Right lobe of liver (tissue), 6 donors: ENCODE measurements around the gene SH3RF3. TPM values are rescaled to one million over a fixed set of nuclear protein-coding genes. Genes with fewer than 3 reads are reported as not detected.
A peak's percentile ranks its signal among the peaks of the same experiment; 100 is the strongest.

Source experiments
- ATAC-seq, 4 donors: fragments of 200-7000 bp; cut with Tn5 transposase; one replicate each; pipeline ENCODE4 v1.9.1; 2020; ENCODE audit warnings: mild to moderate bottlenecking in 4 of 4, moderate library complexity in 4 of 4
- DNase-seq, 3 donors: peaks; one replicate each; pipeline ENCODE4 v3.0.0-alpha.2; 2020
- H3K27ac ChIP-seq, 3 donors: fragments of 200-600 bp; one replicate each; pipeline ENCODE4 v1.8.0; 2022
- H3K27me3 ChIP-seq, 2 donors: fragments of 200-600 bp; one replicate each; pipeline ENCODE4 v1.8.0; 2022
- H3K36me3 ChIP-seq, 4 donors: fragments of 200-600 bp; sonication (generic) in 1 of 4; one replicate each; pipeline versions ENCODE4 v1.5.1 to v1.8.0; 2017 to 2022; ENCODE audit warnings: control low read depth in 1 of 4
- H3K4me1 ChIP-seq, 4 donors: fragments of 200-600 bp; sonication (generic) in 1 of 4; one replicate each; pipeline versions ENCODE4 v1.5.1 to v1.8.0; 2017 to 2022; ENCODE audit warnings: control low read depth in 1 of 4
- H3K4me3 ChIP-seq, 3 donors: fragments of 200-600 bp; one replicate each; pipeline ENCODE4 v1.8.0; 2022
- H3K9me3 ChIP-seq, 4 donors: fragments of 200-600 bp; sonication (generic) in 1 of 4; one replicate each; pipeline versions ENCODE4 v1.5.1 to v1.8.0; 2017 to 2022; ENCODE audit warnings: control low read depth in 1 of 4
- POLR2A ChIP-seq: fragments of 450-650 bp; IDR thresholded peaks from one replicate; pipeline ENCODE4 v1.6.1; 2017; ENCODE audit warnings: antibody characterized with exemption, mild to moderate bottlenecking
- whole genome bisulfite sequencing: methylation state at CpG from one replicate; pipeline ENCODE4 v1.1.6; 2018; ENCODE audit warnings: low coverage, low lambda C conversion rate; ENCODE audit not compliant: insufficient coverage; ENCODE audit errors: missing lambda C conversion rate; 5-methylcytosine and 5-hydroxymethylcytosine counted together
- intact Hi-C, 2 donors: fragments of 100-400 bp; cut with DNase I; formaldehyde crosslinking; loops; one replicate each; pipeline versions ENCODE4 v1.11.2 to v1.14.1; 2022
- total RNA-seq, 6 experiments: library from RNA; depleted of rRNA in 2 of 6; stranded (reverse); fragments of >200 nt in 2 of 6; fragmentation: NEBNext Ultra II Directional in 3 of 6; extraction: Animal tissue kit (Norgen Biotek cat#: 25700) in 3 of 6; gene quantifications; one replicate each; pipeline versions ENCODE4 v1.1.0 to v1.2.4, GENCODE V29; 2016 to 2023
- TF ChIP-seq, protein P1 (sequence below), 4 donors: fragments of 200-600 bp in 3 of 4; fragments of 450-650 bp in 1 of 4; IDR thresholded peaks; one replicate each; pipeline versions ENCODE4 v1.5.1 to v1.8.0; 2016 to 2022; ENCODE audit warnings: antibody characterized with exemption in 4 of 4, mild to moderate bottlenecking in 2 of 4
- donor health status: DM: no; HTN: yes; CAD: no.
- donor health status: DM: no; HTN: no; CAD: no.
- donor health status: DM: no; HTN: no; CAD: no.
- donor health status: DM: no; HTN: yes; CAD: no.
- donor health status: DM: no; HTN: yes; CAD: no.

The SH3RF3 gene
- total RNA-seq, 6 experiments from 2014 or later = 0.68 to 1.6 (median 1.2) TPM

DNA sequence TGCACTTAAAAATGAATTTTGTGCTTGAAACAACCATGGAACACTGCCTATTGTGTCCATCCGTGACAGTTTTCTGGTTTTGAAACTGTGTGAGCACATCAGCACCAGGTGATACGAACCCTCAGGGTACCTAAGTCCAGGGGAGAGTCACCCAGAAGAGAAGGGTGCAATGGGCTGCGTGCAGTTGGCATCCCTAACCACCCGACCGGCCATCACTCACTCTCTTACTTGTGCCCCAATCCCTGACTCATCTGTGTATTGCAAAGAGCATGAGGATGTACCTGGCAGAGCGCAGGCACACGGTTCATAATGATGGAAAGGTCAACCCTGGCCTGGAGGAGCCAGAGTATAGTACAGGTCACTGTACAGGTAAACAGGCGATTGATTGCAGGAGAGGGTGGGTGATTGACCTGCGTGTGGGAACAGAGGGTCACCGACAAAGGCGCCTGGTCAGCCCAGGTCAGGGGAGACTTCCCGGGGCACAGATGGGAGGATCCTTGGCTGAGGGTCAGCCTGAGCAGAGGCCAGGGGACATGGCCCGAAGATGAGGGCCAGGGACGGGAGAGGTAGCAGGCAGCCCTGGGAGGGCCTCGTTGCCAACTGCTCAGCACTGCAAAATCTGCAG lies 324.5 kb downstream of the SH3RF3 start:
- 61% methylated on average over 8 of the region's 15 CpGs for WGBS
- intact Hi-C loops = no loop called here
- DNase-seq (peak; percentile 43 to 90 (median 84)), ATAC-seq (peak; percentile 73 to 81 (median 80))
- Histone ChIP-seq H3K4me1 (peaks cover 0 to 31% (median 2%) of the 10 kb centered on the region in 4 donors), H3K27ac (peak overlapping the region in 1 of 3 donors; percentile 47), H3K27me3 (no peaks in the 10 kb centered on the region), H3K4me3 (no peak overlapping the region), H3K9me3 (no peaks in the 10 kb centered on the region), H3K36me3 (no peaks in the 10 kb centered on the region)
- TF ChIP-seq, protein P1, sequence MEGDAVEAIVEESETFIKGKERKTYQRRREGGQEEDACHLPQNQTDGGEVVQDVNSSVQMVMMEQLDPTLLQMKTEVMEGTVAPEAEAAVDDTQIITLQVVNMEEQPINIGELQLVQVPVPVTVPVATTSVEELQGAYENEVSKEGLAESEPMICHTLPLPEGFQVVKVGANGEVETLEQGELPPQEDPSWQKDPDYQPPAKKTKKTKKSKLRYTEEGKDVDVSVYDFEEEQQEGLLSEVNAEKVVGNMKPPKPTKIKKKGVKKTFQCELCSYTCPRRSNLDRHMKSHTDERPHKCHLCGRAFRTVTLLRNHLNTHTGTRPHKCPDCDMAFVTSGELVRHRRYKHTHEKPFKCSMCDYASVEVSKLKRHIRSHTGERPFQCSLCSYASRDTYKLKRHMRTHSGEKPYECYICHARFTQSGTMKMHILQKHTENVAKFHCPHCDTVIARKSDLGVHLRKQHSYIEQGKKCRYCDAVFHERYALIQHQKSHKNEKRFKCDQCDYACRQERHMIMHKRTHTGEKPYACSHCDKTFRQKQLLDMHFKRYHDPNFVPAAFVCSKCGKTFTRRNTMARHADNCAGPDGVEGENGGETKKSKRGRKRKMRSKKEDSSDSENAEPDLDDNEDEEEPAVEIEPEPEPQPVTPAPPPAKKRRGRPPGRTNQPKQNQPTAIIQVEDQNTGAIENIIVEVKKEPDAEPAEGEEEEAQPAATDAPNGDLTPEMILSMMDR (IDR thresholded peaks at IDR 0.05) = no peak
- no peak for TF ChIP-seq POLR2A

DNA sequence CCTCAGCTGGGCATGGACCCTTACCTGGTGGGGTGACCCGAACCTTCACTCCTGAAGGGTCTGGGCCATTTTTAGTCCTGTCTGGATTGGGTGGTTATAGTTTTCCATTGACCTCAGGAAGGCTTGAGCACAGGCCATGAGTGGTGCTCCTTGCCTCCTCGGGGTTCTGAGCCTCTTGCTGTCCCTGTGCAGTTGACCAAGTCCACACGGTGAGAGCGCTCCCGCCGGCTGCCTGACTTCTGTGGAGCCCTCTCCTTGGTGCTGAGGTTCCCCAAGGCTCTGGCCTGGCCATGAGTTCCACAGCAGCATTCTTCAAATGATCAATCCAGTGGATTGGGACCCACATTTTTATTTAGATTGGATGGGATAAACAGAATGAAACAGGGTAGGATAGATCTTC lies 325.3 kb downstream of the SH3RF3 start:
- DNase-seq = peak in 1 of 3 donors; percentile 38
- Histone ChIP-seq H3K4me3 (no peak overlapping the region), H3K4me1 (peaks cover 0 to 31% (median 2%) of the 10 kb centered on the region in 4 donors), H3K36me3 (no peaks in the 10 kb centered on the region), H3K9me3 (no peaks in the 10 kb centered on the region), H3K27me3 (no peaks in the 10 kb centered on the region), H3K27ac (no peak overlapping the region)
- ATAC-seq = no peak
- TF ChIP-seq, protein P1 (IDR thresholded peaks at IDR 0.05) = no peak
- TF ChIP-seq POLR2A = no peak
- 90% methylated on average over 6 of the region's 6 CpGs for WGBS
- intact Hi-C loops = no loop called here

DNA sequence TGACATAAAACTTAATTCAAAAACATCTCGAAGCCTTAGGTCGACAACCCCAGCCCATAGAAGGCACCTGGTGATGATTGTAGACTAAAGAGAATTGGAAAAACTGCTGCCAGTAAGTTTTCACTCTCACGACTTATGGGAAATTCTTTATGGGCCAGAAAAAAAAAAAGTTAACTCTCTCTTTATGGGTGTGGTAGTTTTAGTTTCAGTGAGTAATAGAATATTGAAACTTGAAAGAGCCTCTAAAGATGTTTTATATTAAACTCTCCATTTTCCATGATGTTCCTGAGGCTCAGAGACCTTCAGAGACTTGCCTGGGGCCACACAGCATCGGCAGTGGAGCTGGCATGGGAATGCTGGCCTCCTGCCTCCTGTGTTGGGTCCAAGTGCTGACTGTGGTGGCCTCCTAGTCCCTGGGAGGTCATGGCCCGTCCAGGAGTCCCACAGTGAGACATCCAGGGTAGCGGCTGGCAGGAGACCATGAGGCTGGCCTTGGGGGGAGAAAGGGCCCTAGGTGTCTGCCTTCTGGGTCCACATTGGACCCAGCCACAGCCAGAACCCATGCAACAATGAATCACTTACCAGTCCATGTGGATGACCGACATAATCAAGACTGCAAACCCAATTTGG lies 325.9 kb downstream of the SH3RF3 start:
- DNase-seq (peak in 1 of 3 donors; percentile 47), ATAC-seq (no peak)
- intact Hi-C loops = no loop called here
- TF ChIP-seq POLR2A = no peak
- TF ChIP-seq, protein P1 (IDR thresholded peaks at IDR 0.05) = no peak
- Histone ChIP-seq H3K27me3 (no peaks in the 10 kb centered on the region), H3K4me3 (no peak overlapping the region), H3K4me1 (peaks cover 0 to 27% (median 2%) of the 10 kb centered on the region in 4 donors), H3K9me3 (no peaks in the 10 kb centered on the region), H3K36me3 (no peaks in the 10 kb centered on the region), H3K27ac (no peak overlapping the region)
- WGBS = 77% methylated on average over 5 of the region's 7 CpGs

DNA sequence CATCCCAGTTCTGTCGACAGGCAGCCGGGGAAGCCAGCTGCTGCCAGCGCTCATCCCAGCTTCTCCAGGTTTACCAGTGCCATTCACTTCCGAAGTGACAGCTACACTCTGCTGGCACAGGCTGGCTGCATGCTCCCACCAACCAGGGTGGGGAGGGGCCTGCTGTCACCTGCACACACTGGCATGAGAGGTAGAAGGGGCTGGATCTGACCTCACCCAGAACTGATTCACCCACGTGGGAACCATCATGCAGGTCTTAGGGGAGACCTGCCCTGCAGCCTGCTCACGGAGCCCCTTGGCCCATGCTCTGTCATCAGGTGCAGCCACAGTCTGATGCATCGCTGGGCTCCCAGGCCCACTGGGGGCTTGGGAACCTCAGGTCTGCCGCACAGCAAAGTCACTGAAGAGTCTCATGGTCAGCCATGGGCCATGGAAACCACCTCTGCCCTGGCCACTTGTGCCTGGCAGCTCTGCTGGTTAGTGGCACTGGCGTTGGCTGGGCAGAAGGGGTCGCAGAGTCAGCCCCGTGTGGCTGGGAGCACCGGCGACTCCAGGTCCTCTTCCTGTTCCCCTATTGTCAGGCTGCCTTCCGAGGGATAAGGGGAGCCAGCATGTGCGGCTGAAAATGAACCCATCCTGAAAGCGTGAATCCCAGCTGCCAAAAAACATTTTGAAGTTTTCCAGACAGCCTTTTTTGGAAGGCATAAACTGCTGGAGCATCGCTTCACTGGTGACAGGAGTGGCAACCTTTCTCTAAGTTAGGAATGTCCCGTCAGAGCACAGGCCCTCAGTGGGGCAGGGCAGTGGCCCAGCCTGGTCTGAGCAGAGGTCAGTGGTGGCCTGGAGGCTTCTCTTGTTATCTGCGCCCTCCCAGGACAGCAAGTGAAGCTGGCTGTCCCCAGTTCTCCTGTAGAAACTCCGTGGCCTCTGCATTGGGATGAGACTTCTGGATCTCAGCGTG lies 327.0 kb downstream of the SH3RF3 start:
- H3K27me3 ChIP-seq = no peaks in the 10 kb centered on the region
- TF ChIP-seq, protein P1 (IDR thresholded peaks at IDR 0.05) = no peak
- no peak for TF ChIP-seq POLR2A
- no peaks in the 10 kb centered on the region for H3K9me3 ChIP-seq
- intact Hi-C loops = no loop called here
- no peak overlapping the region for H3K4me3 ChIP-seq
- DNase-seq (peak in 1 of 3 donors; percentile 36), ATAC-seq (peak in 2 of 4 donors; percentile 12 to 14)
- no peak overlapping the region for H3K27ac ChIP-seq
- no peaks in the 10 kb centered on the region for H3K36me3 ChIP-seq
- WGBS = 72% methylated on average over 9 of the region's 21 CpGs
- peaks cover 0 to 15% (median 2%) of the 10 kb centered on the region in 4 donors for H3K4me1 ChIP-seq
